HEK293T (cell line): ENCODE data around the gene HMGCR.

Experiments
- CTCF ChIA-PET: fragments of 350-600 bp; formaldehyde crosslinking; extraction: SDS; loops from one replicate; lab custom pipeline; 2021; ENCODE audit warnings: antibody characterized with exemption, inconsistent platforms; lab: Yijun Ruan, JAX
- POLR2A ChIA-PET: fragments of 350-600 bp; formaldehyde crosslinking; extraction: SDS; loops from one replicate; lab custom pipeline; 2020; ENCODE audit warnings: antibody characterized with exemption, inconsistent platforms; lab: Yijun Ruan, JAX
- DNase-seq: peaks from one replicate; pipeline ENCODE4 v3.0.0; 2012; ENCODE audit warnings: mixed read lengths; ENCODE audit errors: extremely low spot score
- ARNT ChIP-seq: fragments of 450-650 bp; IDR thresholded peaks from 2 replicates; pipeline ENCODE4 v1.6.1; 2017; ENCODE audit warnings: mild to moderate bottlenecking
- BHLHE40 ChIP-seq: fragments of 450-650 bp; IDR thresholded peaks from 2 replicates; pipeline ENCODE4 v1.6.1; 2016; ENCODE audit warnings: mild to moderate bottlenecking, moderate library complexity, borderline replicate concordance
- CTBP1 ChIP-seq: fragments of 450-650 bp; IDR thresholded peaks from 2 replicates; pipeline ENCODE4 v1.6.1; 2016; ENCODE audit warnings: borderline replicate concordance
- ELF4 ChIP-seq: fragments of 450-650 bp; IDR thresholded peaks from 2 replicates; pipeline ENCODE4 v1.6.1; 2017; ENCODE audit warnings: antibody characterized with exemption
- FOXA1 ChIP-seq: fragments of 450-650 bp; IDR thresholded peaks from 2 replicates; pipeline ENCODE4 v1.6.1; 2016; ENCODE audit warnings: mild to moderate bottlenecking
- FOXK2 ChIP-seq: fragments of 450-650 bp; IDR thresholded peaks from 2 replicates; pipeline ENCODE4 v1.6.1; 2016; ENCODE audit warnings: mild to moderate bottlenecking
- FOXM1 ChIP-seq: fragments of 450-650 bp; IDR thresholded peaks from 2 replicates; pipeline ENCODE4 v1.6.1; 2017; ENCODE audit warnings: mild to moderate bottlenecking, borderline replicate concordance
- HDGF ChIP-seq: fragments of 450-650 bp; IDR thresholded peaks from 2 replicates; pipeline ENCODE4 v1.6.1; 2017; ENCODE audit warnings: antibody characterized with exemption, borderline replicate concordance
- L3MBTL2 ChIP-seq: fragments of 450-650 bp; conservative IDR thresholded peaks from 2 replicates; pipeline ENCODE4 v1.6.1; 2016; ENCODE audit warnings: mild to moderate bottlenecking
- LEF1 ChIP-seq: fragments of 450-650 bp; IDR thresholded peaks from 2 replicates; pipeline ENCODE4 v1.6.1; 2017; ENCODE audit warnings: mild to moderate bottlenecking, borderline replicate concordance
- NFRKB ChIP-seq: fragments of 450-650 bp; IDR thresholded peaks from 2 replicates; pipeline ENCODE4 v1.6.1; 2016; ENCODE audit warnings: mild to moderate bottlenecking, moderate library complexity
- SP1 ChIP-seq: fragments of 450-650 bp; IDR thresholded peaks from 2 replicates; pipeline ENCODE4 v1.6.1; 2017
- SUZ12 ChIP-seq: fragments of 450-650 bp; IDR thresholded peaks from 2 replicates; pipeline ENCODE4 v1.6.1; 2016; ENCODE audit warnings: mild to moderate bottlenecking
- TARDBP ChIP-seq: fragments of 450-650 bp; IDR thresholded peaks from 2 replicates; pipeline ENCODE4 v1.6.1; 2016
- ZNF384 ChIP-seq: fragments of 450-650 bp; IDR thresholded peaks from 2 replicates; pipeline ENCODE4 v1.6.1; 2016
- TF ChIP-seq, protein P1 (sequence below): fragments of 450-650 bp; IDR thresholded peaks from 2 replicates; pipeline ENCODE4 v1.6.1; 2016

Gene HMGCR

DNA sequence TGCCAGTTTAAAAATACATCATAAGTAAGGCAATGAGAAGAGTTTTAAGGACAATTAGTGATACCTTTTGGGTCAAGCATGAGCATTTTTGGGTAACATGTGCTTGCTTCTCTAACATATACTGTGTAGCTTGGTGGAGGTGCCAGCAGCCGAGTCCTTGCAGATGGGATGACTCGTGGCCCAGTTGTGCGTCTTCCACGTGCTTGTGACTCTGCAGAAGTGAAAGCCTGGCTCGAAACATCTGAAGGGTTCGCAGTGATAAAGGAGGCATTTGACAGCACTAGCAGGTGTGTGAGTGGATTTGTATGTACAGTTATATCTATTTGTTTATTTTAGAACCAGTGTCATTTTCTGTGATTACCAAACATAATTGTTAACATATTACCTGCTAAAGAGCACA is 18.2 kb downstream of the HMGCR start:
- ChIA-PET POLR2A (no interaction called here), CTCF (no interaction called here)
- TF ChIP-seq ELF4, result no peak
- TF ChIP-seq LEF1, result no peak
- DNase-seq, result no peak

DNA sequence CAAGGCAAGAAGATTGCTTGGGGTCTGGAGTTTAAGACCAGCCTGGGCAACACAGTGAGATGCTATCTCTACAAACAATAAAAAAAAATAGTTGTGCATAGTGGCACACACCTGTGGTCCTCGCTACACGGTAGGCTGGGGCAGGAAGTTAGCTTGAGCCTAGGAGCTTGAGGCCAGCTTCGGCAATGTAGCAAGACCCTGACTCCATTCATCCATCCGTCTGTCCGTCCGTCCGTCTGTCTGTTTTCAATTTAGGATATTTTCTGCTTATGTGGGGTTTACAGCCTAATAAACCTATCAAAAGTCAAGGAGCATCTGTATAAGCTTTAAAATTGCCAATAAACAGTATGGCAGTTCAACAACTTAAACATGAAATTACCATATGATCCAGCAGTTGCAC is 19.7 kb downstream of the HMGCR start:
- ChIA-PET POLR2A (no interaction called here), CTCF (no interaction called here)
- no peak for DNase-seq
- no peak for TF ChIP-seq ARNT
- no peak for TF ChIP-seq SUZ12
- no peak for TF ChIP-seq BHLHE40
- TF ChIP-seq ELF4, result no peak
- no peak for TF ChIP-seq FOXM1
- TF ChIP-seq L3MBTL2, result no peak
- no peak for TF ChIP-seq FOXA1
- TF ChIP-seq SP1, result no peak
- no peak for TF ChIP-seq TARDBP
- TF ChIP-seq CTBP1, result no peak
- TF ChIP-seq HDGF, result no peak
- TF ChIP-seq, protein P1, sequence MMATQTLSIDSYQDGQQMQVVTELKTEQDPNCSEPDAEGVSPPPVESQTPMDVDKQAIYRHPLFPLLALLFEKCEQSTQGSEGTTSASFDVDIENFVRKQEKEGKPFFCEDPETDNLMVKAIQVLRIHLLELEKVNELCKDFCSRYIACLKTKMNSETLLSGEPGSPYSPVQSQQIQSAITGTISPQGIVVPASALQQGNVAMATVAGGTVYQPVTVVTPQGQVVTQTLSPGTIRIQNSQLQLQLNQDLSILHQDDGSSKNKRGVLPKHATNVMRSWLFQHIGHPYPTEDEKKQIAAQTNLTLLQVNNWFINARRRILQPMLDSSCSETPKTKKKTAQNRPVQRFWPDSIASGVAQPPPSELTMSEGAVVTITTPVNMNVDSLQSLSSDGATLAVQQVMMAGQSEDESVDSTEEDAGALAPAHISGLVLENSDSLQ, result no peak
- no peak for TF ChIP-seq FOXK2
- TF ChIP-seq NFRKB, result no peak
- no peak for TF ChIP-seq LEF1
- no peak for TF ChIP-seq ZNF384

DNA sequence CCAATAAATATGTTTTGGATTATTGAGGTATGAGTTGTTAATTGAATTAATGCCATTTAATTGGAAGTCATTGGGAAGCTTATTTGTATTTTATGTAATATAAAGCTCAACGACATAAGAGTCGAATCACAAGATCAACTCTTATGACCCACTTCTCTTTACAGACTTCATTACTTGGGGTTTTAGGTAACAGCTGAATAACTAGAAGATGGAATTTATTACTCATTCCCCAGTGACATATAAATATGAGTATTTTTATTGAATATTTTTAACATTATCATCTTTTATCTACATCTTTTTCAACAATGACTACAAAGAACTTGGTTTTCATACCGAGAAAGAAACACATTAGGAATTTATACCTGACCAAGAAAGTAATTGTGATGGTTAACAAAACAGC is 21.1 kb downstream of the HMGCR start:
- no peak for DNase-seq
- CTCF ChIA-PET, result no interaction called here
- POLR2A ChIA-PET, result interaction anchor here (0.6 kb wide), 1 partner anchor 121 kb away, joined by 3 read pairs; the partner anchor contains the start of gene ANKRD31
- TF ChIP-seq HDGF (no peak), SUZ12 (no peak)

DNA sequence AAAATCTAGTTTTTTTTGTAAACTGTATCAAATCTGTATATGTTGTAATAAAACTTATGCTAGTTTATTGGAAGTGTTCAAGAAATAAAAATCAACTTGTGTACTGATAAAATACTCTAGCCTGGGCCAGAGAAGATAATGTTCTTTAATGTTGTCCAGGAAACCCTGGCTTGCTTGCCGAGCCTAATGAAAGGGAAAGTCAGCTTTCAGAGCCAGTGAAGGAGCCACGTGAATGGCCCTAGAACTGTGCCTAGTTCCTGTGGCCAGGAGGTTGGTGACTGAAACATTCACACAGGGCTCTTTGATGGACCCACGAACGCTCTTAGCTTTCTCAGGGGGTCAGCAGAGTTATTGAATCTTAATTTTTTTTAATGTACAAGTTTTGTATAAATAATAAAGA is 24.3 kb downstream of the HMGCR start:
- no peak for DNase-seq
- CTCF ChIA-PET, result no interaction called here
- POLR2A ChIA-PET, result no interaction called here

DNA sequence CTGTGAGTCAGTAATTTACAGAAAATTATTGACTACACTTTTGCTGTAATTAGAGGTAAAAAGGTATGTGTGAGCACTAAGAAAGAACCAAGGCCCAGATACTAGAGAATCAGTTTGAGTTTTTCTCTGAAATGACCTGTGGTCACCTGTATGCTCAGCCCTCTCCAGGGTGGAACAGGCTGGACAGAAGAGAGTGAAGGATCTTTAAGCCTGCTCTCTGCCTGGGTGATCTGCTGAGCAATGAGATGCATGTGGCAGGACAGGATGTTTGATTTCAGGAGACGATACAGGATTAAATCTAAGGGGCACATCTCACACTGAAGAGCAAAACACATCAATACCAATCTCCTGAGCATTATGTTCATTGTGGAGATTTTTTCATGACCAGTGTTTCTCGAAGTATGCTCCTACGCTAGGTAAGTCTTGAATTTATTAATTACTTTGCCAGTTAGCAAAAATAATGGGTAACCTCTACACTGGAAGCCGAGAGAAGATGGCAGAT is 25.5 kb downstream of the HMGCR start:
- ChIA-PET POLR2A (no interaction called here), CTCF (no interaction called here)
- DNase-seq, result no peak
- TF ChIP-seq SUZ12 (no peak), FOXK2 (no peak), FOXM1 (no peak), ZNF384 (no peak), ARNT (no peak), FOXA1 (no peak), BHLHE40 (no peak), CTBP1 (no peak), ELF4 (no peak), SP1 (no peak), NFRKB (no peak), LEF1 (no peak), HDGF (no peak), TARDBP (no peak), L3MBTL2 (no peak)
- TF ChIP-seq, protein P1, result no peak

More for the DNA sequence above, 24.3 kb downstream of the HMGCR start:
- no peak for TF ChIP-seq FOXK2
- no peak for TF ChIP-seq ARNT
- no peak for TF ChIP-seq CTBP1
- no peak for TF ChIP-seq FOXM1
- no peak for TF ChIP-seq ZNF384
- TF ChIP-seq SP1, result no peak
- TF ChIP-seq TARDBP, result no peak
- TF ChIP-seq FOXA1, result no peak
- no peak for TF ChIP-seq ELF4
- TF ChIP-seq, protein P1, result no peak
- no peak for TF ChIP-seq HDGF

DNA sequence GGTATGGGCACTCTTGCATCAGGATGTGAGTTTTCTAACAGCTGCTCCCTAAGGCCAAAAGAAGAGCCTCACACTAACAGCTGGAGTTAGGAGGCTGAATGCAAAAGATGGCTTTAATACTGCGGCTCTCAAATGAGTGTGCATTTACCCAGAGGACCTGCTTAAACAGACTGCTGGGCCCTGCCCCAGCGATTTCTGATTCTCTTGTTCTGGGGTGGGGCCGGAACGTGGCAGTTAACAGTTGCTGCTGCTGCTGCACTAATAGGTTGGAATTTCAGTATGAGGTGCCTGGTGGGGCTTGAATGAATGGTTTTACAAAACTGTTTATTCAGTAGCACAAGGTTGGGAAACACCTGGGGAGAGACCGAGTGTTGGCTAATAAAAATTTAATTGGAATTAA is 26.1 kb downstream of the HMGCR start:
- ChIA-PET CTCF (no interaction called here), POLR2A (interaction anchor here (0.7 to 0.9 kb wide), 2 partner anchors 22 to 26 kb away, joined by 3 read pairs; partner anchors contain the start of gene HMGCR)
- no peak for TF ChIP-seq ZNF384
- no peak for TF ChIP-seq LEF1
- TF ChIP-seq SP1, result no peak
- no peak for TF ChIP-seq CTBP1
- no peak for DNase-seq
